HG03097 (cell line): ENCODE results near the gene TOM1.

Experiments used
- ATAC-seq: cut with Tn5 transposase; IDR thresholded peaks from one replicate; pipeline ENCODE4 v1.9.1; 2021; ENCODE audit not compliant: unreplicated experiment, low FRiP score

The TOM1 gene

DNA sequence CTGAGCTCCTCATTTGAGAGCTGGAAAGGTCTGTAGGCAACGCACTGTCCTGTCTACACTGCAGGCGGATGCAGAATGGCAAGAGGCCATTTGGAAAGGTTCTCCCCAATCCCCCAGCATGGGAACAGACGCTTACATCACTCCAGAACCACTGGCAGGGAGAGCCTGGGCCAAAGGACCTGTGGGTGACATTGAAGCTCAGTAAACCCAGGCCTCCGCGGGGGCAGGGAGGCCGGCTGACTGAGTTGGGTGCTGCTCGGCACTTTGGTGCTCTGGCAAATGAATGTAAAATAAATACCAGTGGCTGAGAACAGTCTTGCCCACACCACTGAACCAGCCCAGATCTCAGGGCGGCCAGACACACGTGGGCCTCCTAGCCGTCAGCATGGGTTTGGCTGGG is 22.4 kb downstream of the TOM1 start:
- no peak for ATAC-seq

DNA sequence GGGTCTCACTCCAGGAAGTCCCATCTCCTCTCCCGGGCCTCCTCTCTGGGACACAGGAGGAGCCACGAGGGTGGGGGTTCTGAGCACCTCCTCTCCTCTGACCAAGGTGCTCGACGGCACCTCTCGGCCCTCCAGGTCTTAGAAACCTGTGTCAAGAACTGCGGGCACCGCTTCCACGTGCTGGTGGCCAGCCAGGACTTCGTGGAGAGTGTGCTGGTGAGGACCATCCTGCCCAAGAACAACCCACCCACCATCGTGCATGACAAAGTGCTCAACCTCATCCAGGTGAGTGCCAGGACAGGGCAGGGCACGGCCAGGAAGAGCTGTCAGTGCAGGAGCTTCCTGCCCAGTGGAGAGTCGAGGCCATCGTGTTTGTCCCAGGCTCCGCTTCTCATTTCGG is 23.2 kb downstream of the TOM1 start:
- ATAC-seq = no peak

DNA sequence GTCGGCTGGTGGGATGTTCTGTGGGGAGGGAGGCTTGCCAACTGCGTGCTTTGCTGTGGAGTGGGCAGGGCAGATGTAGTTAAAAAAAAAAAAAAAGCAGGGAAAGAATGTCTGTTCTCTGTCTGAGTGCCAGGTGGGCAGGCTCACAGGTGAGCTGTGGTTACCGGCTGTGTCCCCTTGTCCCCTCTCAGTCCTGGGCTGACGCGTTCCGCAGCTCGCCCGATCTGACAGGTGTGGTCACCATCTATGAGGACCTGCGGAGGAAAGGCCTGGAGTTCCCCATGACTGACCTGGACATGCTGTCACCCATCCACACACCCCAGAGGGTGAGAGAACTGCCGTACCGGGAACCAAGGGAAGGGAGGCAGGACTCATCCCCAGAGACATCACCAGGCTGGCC is 23.6 kb downstream of the TOM1 start:
- ATAC-seq = no peak

DNA sequence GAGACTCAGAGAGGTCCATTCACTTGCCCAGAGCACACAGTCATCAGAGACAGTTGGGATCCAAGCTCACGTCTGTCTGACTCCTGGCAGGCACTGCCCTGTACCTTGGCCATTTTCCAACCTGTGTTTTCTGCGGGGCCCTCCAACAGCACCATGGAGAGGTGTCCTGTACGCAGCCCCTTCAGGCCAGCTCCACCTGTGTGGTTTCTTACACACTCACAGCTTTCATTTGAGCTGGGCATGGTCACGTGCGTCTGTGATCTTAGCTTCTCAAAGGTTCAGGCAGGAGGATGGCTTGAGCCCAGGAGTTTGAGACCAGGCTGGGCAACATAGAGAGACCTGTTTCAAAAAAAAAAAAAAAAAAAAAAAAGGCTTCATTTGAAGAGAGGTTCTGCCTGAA is 24.4 kb downstream of the TOM1 start:
- ATAC-seq = no peak

DNA sequence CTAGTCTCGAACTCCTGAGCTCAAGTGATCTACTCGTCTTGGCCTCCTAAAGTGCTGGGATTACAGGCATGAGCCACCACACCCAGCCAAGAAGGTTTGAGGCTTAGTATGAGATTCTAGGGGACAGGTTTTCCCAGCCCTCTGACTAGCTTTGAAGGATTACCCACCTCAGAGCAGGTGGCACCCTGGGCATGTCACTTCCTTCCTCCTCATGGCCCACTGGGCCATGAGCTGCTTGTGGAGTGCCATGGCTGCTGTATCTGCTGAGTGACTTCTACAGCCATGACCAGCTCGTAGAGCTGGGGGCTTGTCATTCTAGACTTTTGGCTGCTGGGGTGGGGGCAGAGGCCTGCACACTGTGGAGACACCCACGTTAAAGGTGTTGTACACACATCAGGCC is 25.1 kb downstream of the TOM1 start:
- no peak for ATAC-seq

DNA sequence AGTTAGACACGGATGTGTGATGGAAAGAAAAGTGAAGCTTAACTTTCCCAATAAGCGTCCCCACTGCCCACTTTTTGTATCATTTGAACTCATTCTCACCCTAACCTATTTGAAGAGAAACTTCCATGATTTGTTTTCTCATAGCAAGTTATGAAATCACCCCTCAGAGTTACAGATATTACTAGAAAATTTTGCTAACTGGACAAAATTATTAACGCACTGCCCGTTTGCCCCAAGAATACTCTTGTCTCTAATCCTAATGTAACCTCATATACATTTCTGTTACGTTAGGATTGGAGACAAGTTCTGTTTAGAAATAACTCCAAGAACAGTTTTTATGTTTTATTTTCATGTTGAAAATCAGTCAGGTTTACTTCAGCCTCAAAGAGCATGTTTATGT is 25.5 kb downstream of the TOM1 start:
- ATAC-seq = no peak

DNA sequence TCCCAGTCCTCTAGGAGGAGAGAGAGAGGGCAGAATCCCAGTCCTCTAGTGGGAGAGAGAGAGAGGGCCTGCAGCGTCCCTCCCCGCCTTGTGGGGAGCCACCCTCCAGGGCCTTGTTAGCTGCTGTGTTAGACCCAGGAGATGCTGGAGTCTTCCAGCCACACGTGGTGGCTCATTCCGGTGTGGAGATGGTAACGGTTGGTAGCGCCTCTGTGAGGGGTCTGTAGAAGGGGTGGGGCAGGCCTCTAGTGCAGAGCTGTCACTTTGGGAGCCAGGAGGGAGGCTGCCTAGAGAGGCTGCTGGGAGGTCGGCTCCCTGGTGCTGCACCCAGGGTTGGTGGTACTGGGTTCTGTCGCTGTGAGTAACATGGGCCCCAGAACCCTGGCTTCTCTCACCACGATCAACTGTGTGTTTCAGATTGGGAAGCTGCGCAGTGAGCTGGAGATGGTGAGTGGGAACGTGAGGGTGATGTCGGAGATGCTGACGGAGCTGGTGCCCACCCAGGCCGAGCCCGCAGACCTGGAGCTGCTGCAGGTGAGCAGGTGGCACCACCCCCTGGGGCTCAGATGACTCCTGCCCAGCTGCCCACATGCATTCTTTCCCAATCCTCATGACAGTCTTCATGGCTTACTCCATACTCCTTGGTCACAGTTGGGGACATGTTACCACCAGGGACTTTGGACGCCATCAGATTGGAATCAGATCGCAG is 27.3 kb downstream of the TOM1 start:
- no peak for ATAC-seq

DNA sequence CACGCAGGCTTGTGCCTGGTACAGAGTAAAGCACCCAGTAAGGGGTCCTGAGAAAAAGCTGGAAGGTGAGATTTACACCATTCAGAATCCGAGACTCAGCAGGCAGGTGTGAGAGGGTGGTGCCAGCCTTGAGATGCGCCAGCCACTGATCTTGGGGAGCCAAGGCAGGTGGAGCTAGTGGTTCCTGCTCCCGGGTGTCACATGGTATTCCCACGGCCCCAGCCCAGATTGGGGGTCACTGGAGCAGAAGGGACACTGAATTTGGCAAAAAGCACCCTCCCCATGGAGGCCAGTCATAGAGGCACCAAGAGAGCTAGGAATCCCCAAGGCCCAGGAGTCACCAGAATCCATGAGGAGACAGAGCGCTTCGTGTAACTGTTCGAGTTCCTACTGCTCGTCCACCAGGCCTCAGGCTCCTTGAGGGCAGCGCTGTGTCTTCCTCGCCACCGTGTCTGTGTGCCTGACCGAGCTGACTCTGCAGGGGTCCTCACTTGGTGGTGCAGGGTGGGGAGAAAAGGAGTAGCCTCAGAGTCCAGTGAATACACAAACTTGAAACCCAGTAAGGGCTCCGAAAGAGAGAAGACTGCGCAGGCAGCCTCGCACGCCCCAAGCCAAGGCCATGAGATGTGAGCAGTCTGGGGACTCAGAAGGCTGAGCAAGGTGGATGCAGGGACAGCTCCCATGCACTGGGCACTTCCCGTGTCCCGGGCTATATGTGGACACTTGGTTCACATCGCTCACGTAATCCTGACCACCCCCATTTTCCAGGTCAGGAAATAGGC is 28.2 kb downstream of the TOM1 start:
- ATAC-seq = no peak

DNA sequence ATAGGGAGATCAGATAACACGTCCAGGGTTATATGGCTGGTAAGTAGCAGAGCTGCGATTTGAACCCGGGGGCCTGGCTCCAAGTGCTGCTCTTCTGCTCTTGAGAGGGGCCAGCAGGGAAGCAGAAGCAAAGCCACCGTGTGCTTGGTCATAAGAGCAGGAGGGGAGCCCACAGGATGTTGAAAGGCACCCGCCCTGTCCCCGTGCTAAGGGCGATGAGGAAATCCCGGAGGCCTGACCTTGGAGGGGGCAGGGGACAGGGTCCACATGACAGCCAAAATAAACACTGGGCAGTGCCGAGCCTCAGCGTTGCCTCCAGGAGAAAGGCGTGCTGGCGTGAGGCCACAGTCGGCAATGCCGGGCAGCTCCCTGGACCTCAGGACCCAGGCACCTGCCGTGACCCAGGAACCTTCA is 28.8 kb downstream of the TOM1 start:
- no peak for ATAC-seq

DNA sequence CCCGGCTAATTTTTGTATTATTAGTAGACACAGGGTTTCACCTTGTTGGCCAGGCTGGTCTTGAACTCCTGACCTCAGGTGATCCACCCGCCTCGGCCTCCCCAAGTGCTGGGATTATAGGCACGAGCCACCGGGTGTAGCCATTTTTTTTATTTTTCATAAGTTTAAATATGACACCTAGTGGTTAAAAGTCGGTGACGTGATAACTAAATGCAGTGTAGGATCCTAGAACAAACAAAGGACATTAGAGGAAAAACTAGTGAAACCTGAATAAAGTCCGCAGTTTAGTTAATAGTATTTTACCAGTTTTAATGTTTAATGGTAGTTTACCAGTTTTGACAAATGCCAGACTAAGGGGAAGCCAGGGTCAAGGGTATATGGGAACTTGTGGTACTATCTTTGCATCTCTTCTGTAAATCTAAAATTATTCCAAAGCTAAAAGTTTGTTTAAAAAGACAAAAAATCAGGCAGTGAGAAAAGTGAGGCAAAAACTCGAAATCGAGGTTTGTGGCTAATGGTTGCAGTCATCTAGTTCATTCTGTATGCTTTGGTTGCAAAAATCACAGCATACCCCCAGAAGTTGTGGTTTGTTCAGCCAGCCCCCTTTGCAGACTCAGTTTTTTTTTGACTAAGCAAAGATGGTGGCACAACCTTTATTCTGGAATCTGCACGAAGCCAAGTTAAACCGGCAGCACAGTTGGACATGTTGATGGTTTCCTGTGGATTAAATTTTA is 29.6 kb downstream of the TOM1 start:
- no peak for ATAC-seq

DNA sequence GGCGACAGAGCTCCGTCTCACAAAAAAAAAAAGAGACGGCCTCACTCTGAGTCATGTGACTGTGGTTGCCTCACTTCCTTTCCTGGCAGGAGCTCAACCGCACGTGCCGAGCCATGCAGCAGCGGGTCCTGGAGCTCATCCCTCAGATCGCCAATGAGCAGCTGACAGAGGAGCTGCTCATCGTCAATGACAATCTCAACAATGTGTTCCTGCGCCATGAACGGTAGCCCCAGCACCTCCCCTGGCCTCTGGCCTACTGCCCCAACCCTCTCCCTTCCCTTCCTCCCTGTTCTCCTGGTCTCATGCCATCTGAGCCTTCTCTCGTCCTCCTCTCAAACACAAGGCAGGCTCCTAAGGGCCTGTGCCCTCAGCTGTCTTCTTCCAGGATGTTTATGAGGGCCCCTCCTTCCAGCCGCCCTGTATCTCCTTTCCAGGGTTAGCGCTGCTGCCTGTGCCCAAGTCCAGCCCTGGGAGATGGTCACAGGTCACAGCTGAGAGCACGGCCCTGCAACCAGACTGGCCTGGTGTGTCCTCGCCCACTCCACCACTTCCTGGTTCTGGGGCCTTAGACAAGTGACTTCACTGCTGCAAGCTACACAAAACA is 30.7 kb downstream of the TOM1 start:
- no peak for ATAC-seq

DNA sequence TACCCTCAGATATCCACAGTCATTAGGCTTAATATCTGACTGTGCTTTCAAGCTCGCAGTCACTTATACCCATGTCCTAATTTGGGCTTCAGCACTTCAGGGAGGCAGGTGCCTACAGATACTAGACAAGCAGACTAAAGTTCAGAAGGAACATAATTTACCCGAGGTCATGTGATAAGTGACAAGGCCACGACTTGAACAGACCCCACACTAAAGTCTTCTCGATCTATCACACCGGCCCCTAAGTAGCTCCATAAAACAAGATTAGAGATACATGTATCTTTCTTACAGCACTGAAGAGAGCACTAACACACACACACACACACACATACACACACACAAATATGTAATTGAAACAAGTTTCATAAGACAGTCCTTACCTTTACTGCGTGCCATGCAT is 32.6 kb downstream of the TOM1 start:
- no peak for ATAC-seq

DNA sequence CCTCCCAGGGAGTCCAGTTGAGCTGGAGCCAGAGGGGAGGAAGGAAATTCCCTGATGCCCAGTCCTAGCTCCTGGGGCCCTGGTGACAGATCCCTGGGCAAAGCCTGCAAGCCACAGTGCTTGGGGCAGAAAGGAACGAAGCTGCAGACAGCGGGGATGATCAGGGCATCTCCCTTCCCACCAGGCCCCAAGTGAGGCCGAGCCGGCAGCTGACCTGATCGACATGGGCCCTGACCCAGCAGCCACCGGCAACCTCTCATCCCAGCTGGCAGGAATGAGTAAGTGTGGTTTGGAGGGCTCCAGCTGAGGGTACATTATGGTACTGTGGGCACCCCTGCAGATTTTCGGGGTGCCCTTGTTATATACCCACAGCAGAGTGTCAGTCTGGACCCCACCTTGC is 33.5 kb downstream of the TOM1 start:
- no peak for ATAC-seq

DNA sequence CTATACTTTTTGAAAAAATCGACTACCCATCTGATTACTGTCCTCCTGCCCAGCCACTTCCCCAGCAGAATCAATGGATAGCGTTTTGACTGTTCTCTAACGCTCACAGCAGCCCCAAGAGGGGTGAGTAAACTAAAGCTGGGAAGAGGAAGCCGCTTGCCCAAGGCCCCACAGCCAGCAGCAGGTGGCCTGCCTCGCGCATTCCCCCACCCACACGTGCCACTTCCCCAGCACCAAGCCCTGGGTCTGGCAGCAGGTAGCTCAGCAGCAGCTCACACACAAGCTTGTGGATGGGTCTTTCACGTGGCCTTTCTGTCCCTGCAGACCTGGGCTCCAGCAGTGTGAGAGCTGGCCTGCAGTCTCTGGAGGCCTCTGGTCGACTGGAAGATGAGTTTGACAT is 34.3 kb downstream of the TOM1 start:
- ATAC-seq = no peak

DNA sequence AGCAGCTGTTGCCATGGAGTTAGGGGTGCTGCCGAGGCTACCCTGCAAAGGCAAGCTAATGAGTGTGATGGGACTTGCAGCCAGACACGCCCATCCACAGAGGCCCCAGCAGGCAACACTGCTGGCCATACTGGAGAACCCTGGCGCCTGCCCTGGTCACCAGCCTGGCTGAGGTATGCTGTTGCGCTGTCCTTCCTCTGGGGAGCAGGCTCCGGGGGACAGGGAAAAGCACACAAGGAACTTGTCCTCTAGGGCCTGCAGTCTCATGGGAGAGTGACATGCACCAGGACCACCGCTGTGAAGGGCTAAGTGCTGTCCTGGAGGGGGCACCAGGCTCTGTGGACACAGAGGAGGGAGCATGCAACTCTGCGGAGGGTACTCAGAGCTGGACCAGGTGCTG is 35.8 kb downstream of the TOM1 start:
- no peak for ATAC-seq

DNA sequence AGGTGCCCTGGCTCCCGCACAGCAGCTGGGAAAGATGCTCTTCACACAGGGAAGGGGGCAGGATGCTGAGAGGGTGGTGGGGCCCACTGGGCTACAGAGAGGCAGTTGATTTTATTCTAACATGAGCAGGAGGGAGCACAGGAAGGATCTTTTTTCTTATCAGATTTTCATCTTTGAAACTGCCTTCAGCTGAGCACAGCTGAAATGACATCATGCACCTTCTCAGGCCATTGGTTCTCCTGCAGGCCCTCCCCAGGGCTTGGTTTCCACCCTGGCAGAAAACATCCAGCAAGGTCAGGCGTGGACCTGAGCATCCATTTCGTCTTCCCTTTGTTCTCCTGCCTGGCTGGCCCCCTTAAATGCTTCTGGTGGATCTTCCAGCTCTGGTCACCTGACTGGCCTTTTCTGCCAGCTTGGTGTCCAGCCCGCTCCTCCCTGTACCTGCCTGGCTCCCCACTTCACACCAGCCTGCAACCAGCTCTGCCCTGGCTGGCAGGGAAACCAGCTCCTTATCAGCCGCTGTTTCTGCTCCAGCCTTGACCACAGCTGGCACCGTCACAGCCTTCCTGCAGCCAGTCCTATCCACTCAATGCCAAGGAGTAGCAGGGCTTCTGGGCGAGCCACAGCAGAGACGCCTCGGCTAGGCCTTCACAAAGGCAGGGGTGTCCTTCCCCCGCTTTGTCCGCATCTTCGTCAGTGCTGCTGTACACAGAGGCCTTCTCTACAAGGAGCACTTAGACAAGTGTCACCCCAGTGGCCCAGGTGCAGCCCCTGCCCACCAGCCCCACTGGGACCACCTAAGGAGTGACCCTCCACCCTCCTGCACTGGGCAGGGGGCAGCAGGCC is 36.5 kb downstream of the TOM1 start:
- ATAC-seq = no peak

DNA sequence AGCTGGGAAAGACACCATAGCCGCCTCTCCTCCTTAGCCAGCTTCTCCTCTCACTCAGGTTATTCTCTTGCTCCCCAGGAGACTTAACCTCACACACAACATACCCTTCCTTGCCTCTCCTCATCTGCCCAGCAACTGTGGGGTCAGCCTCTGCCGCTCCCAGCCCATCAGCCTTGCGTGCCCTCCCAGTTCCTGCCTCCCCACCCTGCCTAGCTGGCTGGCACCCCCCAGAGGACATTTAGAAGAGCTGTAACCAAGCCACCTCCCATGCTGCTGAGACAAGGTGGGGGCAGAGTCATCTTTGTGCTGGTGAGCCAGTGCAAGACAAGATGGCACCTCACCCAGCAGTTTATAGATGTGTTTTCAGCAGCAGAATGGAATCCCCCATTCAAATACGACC is 38.2 kb downstream of the TOM1 start:
- no peak for ATAC-seq

DNA sequence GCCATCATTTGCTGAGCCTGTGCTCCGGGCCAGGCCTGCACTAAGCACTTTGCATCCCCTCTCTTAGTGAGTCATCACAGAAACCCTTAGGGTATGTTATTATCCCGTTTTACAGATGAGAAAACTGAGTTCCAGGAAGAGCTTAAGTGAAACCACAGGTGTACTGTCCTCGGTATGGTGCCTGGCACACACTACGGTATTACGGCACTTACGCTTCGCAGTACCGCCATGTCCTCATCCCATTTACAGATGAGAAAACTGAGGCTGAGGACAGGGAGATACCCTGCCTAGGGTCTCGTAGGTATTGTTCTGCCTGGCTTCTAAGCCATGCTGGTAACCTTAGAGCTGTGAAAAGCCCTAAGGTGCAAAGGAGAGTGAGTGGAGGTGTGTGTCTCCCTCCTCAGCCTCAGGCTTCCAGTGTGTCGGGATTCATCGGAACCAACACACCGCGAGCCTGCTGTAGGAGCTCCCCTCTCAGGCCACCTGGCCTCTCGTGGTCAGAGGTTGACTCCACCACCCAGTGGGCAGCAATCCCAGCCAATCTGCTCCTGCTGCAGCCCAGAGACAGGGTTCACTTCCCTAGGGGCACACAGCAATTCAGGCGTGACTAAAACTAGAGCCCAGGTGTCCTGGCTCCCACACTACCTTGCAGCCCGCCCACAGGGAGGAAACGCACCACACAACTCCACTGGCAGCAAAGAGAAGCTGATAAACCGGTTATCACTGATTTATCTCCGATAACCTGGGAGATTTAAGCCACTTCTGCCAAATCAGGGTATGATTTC is 41.6 kb downstream of the TOM1 start:
- no peak for ATAC-seq

DNA sequence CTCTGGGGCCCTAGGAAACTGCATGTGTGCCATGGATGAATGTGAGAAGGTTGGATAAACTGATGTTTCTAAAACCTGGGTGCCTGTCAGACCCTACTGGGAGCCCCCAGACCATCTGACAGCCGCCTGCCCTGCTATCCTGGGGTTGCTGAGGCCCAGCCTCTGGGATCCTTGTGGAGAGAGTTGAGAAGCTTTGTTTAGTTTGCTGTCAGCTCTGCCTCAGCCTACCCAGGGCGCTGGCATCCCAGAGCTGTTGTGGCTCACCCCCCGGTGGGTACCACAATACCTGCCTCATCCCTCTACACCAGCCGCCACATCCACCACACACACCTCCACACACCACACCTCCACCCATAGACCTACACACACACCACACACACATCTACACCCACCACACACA is 42.7 kb downstream of the TOM1 start:
- no peak for ATAC-seq
